ENCODE results near the gene HMGN3. TPM values are rescaled to one million over a fixed set of nuclear protein-coding genes. Genes with fewer than 3 reads are reported as not detected.

HMGN3 gene
- total RNA-seq, 1 donor from 2014 or later = 14.2 TPM

- H3K27me3 ChIP-seq (ENCODE audit: control insufficient read depth, insufficient read depth, low read length) = no peaks in the 10 kb centered on the region
- FAIRE-seq (no peak), DNase-seq (ENCODE audit: low read depth) (no peak)
- no peak for TF ChIP-seq CTCF (IDR thresholded peaks at IDR 0.05; ENCODE audit: insufficient read depth, low read length, severe bottlenecking)
- H3K4me3 ChIP-seq (ENCODE audit: low read depth, low read length) = no peak overlapping the region
- no peaks in the 10 kb centered on the region for H3K36me3 ChIP-seq (ENCODE audit: control insufficient read depth, insufficient read depth, low read length)
These were observed 44.6 kb downstream of the HMGN3 start for GRCh38 chr6:79189760-79190350.

DNA sequence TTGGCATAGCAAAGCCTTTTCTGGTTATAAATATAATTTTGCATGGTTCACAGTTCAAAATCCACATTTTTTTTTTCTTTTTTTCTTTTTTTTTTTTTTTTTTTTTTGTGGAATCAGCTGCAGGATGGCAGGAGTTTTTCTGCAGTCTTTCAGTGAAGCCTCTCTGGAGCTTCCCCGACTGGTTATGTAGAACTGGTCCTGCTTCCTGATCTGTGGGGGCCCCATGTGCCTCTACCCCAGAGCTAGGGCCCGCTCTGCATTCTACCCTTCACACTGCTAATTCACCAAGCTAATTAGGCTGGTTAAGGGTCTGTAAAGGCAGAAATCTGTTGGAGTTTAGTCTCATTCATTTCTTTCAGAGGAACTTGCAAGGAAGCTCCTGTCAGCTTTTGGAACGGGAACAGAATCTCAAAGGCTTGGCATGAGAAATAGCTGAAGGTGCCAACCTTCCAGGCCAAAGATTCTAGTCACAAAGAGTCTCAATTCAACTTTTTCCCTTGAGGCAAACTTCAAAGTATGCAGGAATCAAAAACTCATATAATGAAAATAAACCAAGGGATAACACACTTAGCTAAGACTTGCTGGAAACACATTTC lies 45.5 kb downstream of the HMGN3 start:
- no peaks in the 10 kb centered on the region for H3K27me3 ChIP-seq (ENCODE audit: control insufficient read depth, insufficient read depth, low read length)
- no peak for DNase-seq (ENCODE audit: low read depth)
- no peak for TF ChIP-seq CTCF (IDR thresholded peaks at IDR 0.05; ENCODE audit: insufficient read depth, low read length, severe bottlenecking)
- no peaks in the 10 kb centered on the region for H3K36me3 ChIP-seq (ENCODE audit: control insufficient read depth, insufficient read depth, low read length)
- FAIRE-seq = no peak
- H3K4me3 ChIP-seq (ENCODE audit: low read depth, low read length) = no peak overlapping the region

DNA sequence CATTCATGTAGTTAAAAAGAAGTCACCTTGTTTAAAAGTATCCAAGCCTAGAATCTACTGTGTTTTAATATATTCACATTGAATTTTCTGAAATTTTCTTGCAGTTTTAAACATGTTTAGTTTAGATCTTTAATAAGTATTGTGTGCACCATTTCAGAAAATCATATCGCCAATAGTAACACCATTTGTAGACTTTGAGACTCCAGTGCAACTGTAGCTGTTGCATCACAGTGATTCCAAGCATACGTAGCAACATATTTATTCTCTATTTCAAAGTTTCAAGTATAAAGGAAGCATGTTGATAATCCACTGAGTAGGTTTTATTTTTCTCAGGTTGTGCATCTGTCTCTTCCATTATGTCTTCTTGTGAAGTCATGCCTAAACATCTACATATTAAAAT lies 46.4 kb downstream of the HMGN3 start:
- no peak overlapping the region for H3K4me3 ChIP-seq (ENCODE audit: low read depth, low read length)
- DNase-seq (ENCODE audit: low read depth) = no peak
- FAIRE-seq = no peak
- no peak for TF ChIP-seq CTCF (IDR thresholded peaks at IDR 0.05; ENCODE audit: insufficient read depth, low read length, severe bottlenecking)
- no peaks in the 10 kb centered on the region for H3K27me3 ChIP-seq (ENCODE audit: control insufficient read depth, insufficient read depth, low read length)
- H3K36me3 ChIP-seq (ENCODE audit: control insufficient read depth, insufficient read depth, low read length) = no peaks in the 10 kb centered on the region

DNA sequence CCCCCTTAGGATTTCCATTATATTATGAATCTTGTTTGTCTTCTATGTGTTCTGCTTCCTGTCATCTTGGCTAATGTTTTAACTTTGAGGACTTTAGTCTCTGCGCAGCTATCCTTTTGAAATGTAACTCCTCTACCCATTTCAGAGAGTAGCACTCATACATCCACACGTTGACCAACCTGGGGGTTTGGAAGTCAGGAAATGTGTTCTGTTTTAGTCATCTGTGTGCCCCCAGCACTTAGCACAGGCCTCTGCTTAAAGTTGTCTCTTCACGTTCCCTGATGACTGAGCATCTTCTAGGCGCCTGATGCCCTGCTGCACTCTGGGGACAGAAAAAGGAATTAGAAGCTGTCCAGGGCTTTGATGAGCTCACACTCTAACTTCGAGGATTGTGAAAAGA lies 47.9 kb downstream of the HMGN3 start:
- no peaks in the 10 kb centered on the region for H3K36me3 ChIP-seq (ENCODE audit: control insufficient read depth, insufficient read depth, low read length)
- FAIRE-seq = no peak

GRCh38 chr6:79184641-79185040 lies 49.8 kb downstream of the HMGN3 start:
- DNase-seq (ENCODE audit: low read depth) = no peak
- TF ChIP-seq CTCF (IDR thresholded peaks at IDR 0.05; ENCODE audit: insufficient read depth, low read length, severe bottlenecking) = no peak
- Histone ChIP-seq H3K36me3 (ENCODE audit: control insufficient read depth, insufficient read depth, low read length) (no peaks in the 10 kb centered on the region), H3K4me3 (ENCODE audit: low read depth, low read length) (no peak overlapping the region), H3K27me3 (ENCODE audit: control insufficient read depth, insufficient read depth, low read length) (no peaks in the 10 kb centered on the region)
- no peak for FAIRE-seq

More for the DNA sequence above, 47.9 kb downstream of the HMGN3 start:
- TF ChIP-seq CTCF (IDR thresholded peaks at IDR 0.05; ENCODE audit: insufficient read depth, low read length, severe bottlenecking) = no peak
- Histone ChIP-seq H3K27me3 (ENCODE audit: control insufficient read depth, insufficient read depth, low read length) (no peaks in the 10 kb centered on the region), H3K4me3 (ENCODE audit: low read depth, low read length) (no peak overlapping the region)
- DNase-seq (ENCODE audit: low read depth) = no peak

DNA sequence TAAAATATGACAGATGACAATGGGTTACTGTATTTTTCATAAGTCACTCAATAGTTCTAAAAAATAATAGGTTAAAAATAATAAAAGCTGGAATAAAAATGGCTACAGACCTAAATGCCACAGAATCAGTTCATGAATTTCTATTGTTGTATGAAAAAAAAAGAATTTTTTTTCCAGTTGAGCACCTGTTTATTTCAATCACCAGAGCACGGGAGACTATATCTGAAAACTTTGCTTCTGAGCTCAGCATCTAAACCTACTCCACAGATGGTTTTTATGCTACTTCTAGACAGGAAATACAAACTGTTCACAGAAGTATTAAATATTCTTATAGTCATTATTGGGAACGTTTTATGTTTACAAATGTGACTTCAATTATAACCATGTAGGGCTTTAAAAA lies 50.4 kb downstream of the HMGN3 start:
- no peak for TF ChIP-seq CTCF (IDR thresholded peaks at IDR 0.05; ENCODE audit: insufficient read depth, low read length, severe bottlenecking)
- FAIRE-seq (no peak), DNase-seq (ENCODE audit: low read depth) (no peak)
- H3K4me3 ChIP-seq (ENCODE audit: low read depth, low read length) = no peak overlapping the region
- no peaks in the 10 kb centered on the region for H3K27me3 ChIP-seq (ENCODE audit: control insufficient read depth, insufficient read depth, low read length)
- H3K36me3 ChIP-seq (ENCODE audit: control insufficient read depth, insufficient read depth, low read length) = no peaks in the 10 kb centered on the region
